ENCODE measurements around the gene ADAM22.
"Not testable (repeated sequence)": the region's sequence is repeated elsewhere in the genome, so short reads cannot be mapped to it uniquely, and the experiment has no call there.

Gene ADAM22

GRCh38 chr7:88153378-88153777, 219.3 kb downstream of the ADAM22 start:
- DNase-seq (ENCODE audit: insufficient read length, low spot score), result no peak
- FAIRE-seq, result no peak

- FAIRE-seq (peak; percentile 57), DNase-seq (ENCODE audit: insufficient read length, low spot score) (no peak)
These were observed 221.7 kb downstream of the ADAM22 start for GRCh38 chr7:88155756-88156155.

GRCh38 chr7:88156356-88156755, 222.3 kb downstream of the ADAM22 start:
- DNase-seq (ENCODE audit: insufficient read length, low spot score) (no peak), FAIRE-seq (no peak)

- not testable (repeated sequence) for DNase-seq (ENCODE audit: insufficient read length, low spot score); FAIRE-seq
These were observed 225.7 kb downstream of the ADAM22 start for GRCh38 chr7:88159741-88160140.

GRCh38 chr7:88165697-88166096, 231.6 kb downstream of the ADAM22 start:
- FAIRE-seq (no peak), DNase-seq (ENCODE audit: insufficient read length, low spot score) (no peak)

GRCh38 chr7:88167223-88167622, 233.2 kb downstream of the ADAM22 start:
- no peak for DNase-seq (ENCODE audit: insufficient read length, low spot score)
- FAIRE-seq, result no peak

- no peak for FAIRE-seq
These were observed 233.7 kb downstream of the ADAM22 start for GRCh38 chr7:88167721-88168120.

GRCh38 chr7:88169717-88170320, 235.8 kb downstream of the ADAM22 start:
- DNase-seq (ENCODE audit: insufficient read length, low spot score) (no peak), FAIRE-seq (peak; percentile 54)

More at GRCh38 chr7:88167721-88168120, 233.7 kb downstream of the ADAM22 start:
- no peak for DNase-seq (ENCODE audit: insufficient read length, low spot score)

GRCh38 chr7:88172842-88173241, 238.8 kb downstream of the ADAM22 start:
- FAIRE-seq (peak; percentile 4), DNase-seq (ENCODE audit: insufficient read length, low spot score) (no peak)

GRCh38 chr7:88176190-88176589, 242.1 kb downstream of the ADAM22 start:
- DNase-seq (ENCODE audit: insufficient read length, low spot score), result no peak
- FAIRE-seq, result no peak

GRCh38 chr7:88183051-88183450, 249.0 kb downstream of the ADAM22 start:
- no peak for FAIRE-seq
- no peak for DNase-seq (ENCODE audit: insufficient read length, low spot score)

GRCh38 chr7:88184848-88185304, 250.8 kb downstream of the ADAM22 start:
- DNase-seq (ENCODE audit: insufficient read length, low spot score), result no peak
- FAIRE-seq, result no peak

GRCh38 chr7:88185650-88186049, 251.6 kb downstream of the ADAM22 start:
- no peak for FAIRE-seq
- DNase-seq (ENCODE audit: insufficient read length, low spot score), result no peak

- DNase-seq (ENCODE audit: insufficient read length, low spot score), result no peak
- FAIRE-seq, result no peak
These were observed 257.9 kb downstream of the ADAM22 start for GRCh38 chr7:88191911-88192310.

GRCh38 chr7:88200261-88200660, 266.2 kb downstream of the ADAM22 start:
- FAIRE-seq (no peak), DNase-seq (ENCODE audit: insufficient read length, low spot score) (no peak)

GRCh38 chr7:88200789-88201188, 266.7 kb downstream of the ADAM22 start:
- no peak for DNase-seq (ENCODE audit: insufficient read length, low spot score)

GRCh38 chr7:88201305-88201704, 267.3 kb downstream of the ADAM22 start:
- no peak for FAIRE-seq
- no peak for DNase-seq (ENCODE audit: insufficient read length, low spot score)

More at GRCh38 chr7:88200789-88201188, 266.7 kb downstream of the ADAM22 start:
- FAIRE-seq, result no peak

GRCh38 chr7:88202278-88202677, 268.2 kb downstream of the ADAM22 start:
- DNase-seq (ENCODE audit: insufficient read length, low spot score), result no peak
- peak; percentile 33 for FAIRE-seq

GRCh38 chr7:88202799-88203198, 268.7 kb downstream of the ADAM22 start:
- DNase-seq (ENCODE audit: insufficient read length, low spot score), result no peak
- FAIRE-seq, result no peak

GRCh38 chr7:88203401-88203800, 269.4 kb downstream of the ADAM22 start:
- FAIRE-seq (no peak), DNase-seq (ENCODE audit: insufficient read length, low spot score) (no peak)

GRCh38 chr7:88204525-88205110, 270.6 kb downstream of the ADAM22 start:
- DNase-seq (ENCODE audit: insufficient read length, low spot score) (no peak), FAIRE-seq (no peak)

GRCh38 chr7:88205179-88205578, 271.1 kb downstream of the ADAM22 start:
- FAIRE-seq (no peak), DNase-seq (ENCODE audit: insufficient read length, low spot score) (no peak)
